GM20000 (cell line): ENCODE results near the gene EZR.

Experiments
- DNase-seq: peaks from one replicate; pipeline ENCODE4 v3.0.0; 2012; ENCODE audit warnings: low spot score
- CTCF ChIP-seq: IDR thresholded peaks from 2 replicates; pipeline ENCODE4 v1.5.1; 2012; ENCODE audit warnings: mild to moderate bottlenecking, control low read depth; ENCODE audit errors: extremely low read depth, missing control alignments

Gene EZR

GRCh38 chr6:158787395-158787794 lies 31.8 kb downstream of the EZR start:
- no peak for TF ChIP-seq CTCF
- DNase-seq, result no peak

- no peak for TF ChIP-seq CTCF
- no peak for DNase-seq
Observed at GRCh38 chr6:158786645-158787304, 32.4 kb downstream of the EZR start.

- TF ChIP-seq CTCF, result no peak
- no peak for DNase-seq
Observed at GRCh38 chr6:158785036-158785435, 34.1 kb downstream of the EZR start.

- DNase-seq, result no peak
- TF ChIP-seq CTCF, result no peak
Observed at GRCh38 chr6:158784505-158784904, 34.7 kb downstream of the EZR start.

GRCh38 chr6:158783851-158784250 lies 35.3 kb downstream of the EZR start:
- DNase-seq, result no peak
- no peak for TF ChIP-seq CTCF

- no peak for TF ChIP-seq CTCF
- DNase-seq, result no peak
Observed at GRCh38 chr6:158783167-158783450, 36.1 kb downstream of the EZR start.

GRCh38 chr6:158782432-158783166 lies 36.6 kb downstream of the EZR start:
- no peak for DNase-seq
- no peak for TF ChIP-seq CTCF
